Measurements from ENCODE around the gene MEGF8.

DNA sequence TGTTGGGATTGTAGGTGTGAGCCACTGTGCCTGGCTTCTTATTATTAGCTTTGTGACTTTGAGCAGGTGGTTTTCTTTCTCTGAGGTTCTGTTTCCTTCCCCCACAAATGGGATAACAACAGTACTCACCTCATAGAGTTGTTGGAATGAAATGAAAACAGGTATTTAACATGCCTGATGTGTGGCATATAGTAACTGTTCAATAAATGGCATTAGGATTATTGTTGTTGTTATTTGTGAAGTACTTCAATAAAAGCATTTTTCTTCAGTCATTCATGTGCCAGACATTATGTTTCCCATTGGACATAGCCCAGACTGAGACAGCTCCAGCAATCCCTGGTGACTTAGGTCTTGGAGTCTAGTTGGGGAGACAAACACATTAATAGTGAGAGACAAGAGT is 1.5 kb downstream of the MEGF8 start:
- TF ChIP-seq TEAD4 (IDR thresholded peaks at IDR 0.05) (no peak), TAF1 (IDR thresholded peaks at IDR 0.05; ENCODE audit: low read depth) (no peak), CREB1 (IDR thresholded peaks at IDR 0.05; ENCODE audit: low read depth) (no peak), EP300 (IDR thresholded peaks at IDR 0.05; ENCODE audit: borderline replicate concordance) (no peak)
- TF ChIP-seq, protein P1, sequence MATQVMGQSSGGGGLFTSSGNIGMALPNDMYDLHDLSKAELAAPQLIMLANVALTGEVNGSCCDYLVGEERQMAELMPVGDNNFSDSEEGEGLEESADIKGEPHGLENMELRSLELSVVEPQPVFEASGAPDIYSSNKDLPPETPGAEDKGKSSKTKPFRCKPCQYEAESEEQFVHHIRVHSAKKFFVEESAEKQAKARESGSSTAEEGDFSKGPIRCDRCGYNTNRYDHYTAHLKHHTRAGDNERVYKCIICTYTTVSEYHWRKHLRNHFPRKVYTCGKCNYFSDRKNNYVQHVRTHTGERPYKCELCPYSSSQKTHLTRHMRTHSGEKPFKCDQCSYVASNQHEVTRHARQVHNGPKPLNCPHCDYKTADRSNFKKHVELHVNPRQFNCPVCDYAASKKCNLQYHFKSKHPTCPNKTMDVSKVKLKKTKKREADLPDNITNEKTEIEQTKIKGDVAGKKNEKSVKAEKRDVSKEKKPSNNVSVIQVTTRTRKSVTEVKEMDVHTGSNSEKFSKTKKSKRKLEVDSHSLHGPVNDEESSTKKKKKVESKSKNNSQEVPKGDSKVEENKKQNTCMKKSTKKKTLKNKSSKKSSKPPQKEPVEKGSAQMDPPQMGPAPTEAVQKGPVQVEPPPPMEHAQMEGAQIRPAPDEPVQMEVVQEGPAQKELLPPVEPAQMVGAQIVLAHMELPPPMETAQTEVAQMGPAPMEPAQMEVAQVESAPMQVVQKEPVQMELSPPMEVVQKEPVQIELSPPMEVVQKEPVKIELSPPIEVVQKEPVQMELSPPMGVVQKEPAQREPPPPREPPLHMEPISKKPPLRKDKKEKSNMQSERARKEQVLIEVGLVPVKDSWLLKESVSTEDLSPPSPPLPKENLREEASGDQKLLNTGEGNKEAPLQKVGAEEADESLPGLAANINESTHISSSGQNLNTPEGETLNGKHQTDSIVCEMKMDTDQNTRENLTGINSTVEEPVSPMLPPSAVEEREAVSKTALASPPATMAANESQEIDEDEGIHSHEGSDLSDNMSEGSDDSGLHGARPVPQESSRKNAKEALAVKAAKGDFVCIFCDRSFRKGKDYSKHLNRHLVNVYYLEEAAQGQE (IDR thresholded peaks at IDR 0.05; ENCODE audit: low read depth), result no peak

All from Ishikawa (cell line).